Fibroblast of pulmonary artery (primary cell): ENCODE data around the gene SEZ6L2.

Experiments used
- DNase-seq: peaks from one replicate; pipeline ENCODE4 v3.0.0-alpha.2; 2010; ENCODE audit warnings: low read depth
- H3K4me3 ChIP-seq: replicated peaks from 2 replicates; pipeline ENCODE4 v1.5.1; 2011; ENCODE audit warnings: low read depth, mild to moderate bottlenecking, control low read depth, low read length, moderate library complexity
- CTCF ChIP-seq: IDR thresholded peaks from 2 replicates; pipeline ENCODE4 v1.5.1; 2011; ENCODE audit warnings: mild to moderate bottlenecking, control low read depth, low read length, inconsistent platforms; ENCODE audit errors: missing control alignments

SEZ6L2 gene

GRCh38 chr16:29925781-29926710 is 26.7 kb upstream of the SEZ6L2 start, which contains the start of gene KCTD13:
Gene KCTD13 (minus strand): TSS chr16:29926226. CDS start chr16:29926033, 193 bp downstream.
- peak within 1 kb of the TSS; percentile 81 for H3K4me3 ChIP-seq
- TF ChIP-seq CTCF, result no peak
- DNase-seq, result peak; percentile 80

GRCh38 chr16:29925105-29925756 is 25.9 kb upstream of the SEZ6L2 start:
- H3K4me3 ChIP-seq, result peak overlapping the region; percentile 81
- DNase-seq, result no peak
- TF ChIP-seq CTCF, result no peak

GRCh38 chr16:29922986-29923501 is 23.7 kb upstream of the SEZ6L2 start:
- H3K4me3 ChIP-seq, result no peak overlapping the region
- DNase-seq, result no peak
- no peak for TF ChIP-seq CTCF

- no peak for TF ChIP-seq CTCF
- DNase-seq, result no peak
- no peak overlapping the region for H3K4me3 ChIP-seq
Observed at GRCh38 chr16:29922326-29922725, 23.0 kb upstream of the SEZ6L2 start.

DNA sequence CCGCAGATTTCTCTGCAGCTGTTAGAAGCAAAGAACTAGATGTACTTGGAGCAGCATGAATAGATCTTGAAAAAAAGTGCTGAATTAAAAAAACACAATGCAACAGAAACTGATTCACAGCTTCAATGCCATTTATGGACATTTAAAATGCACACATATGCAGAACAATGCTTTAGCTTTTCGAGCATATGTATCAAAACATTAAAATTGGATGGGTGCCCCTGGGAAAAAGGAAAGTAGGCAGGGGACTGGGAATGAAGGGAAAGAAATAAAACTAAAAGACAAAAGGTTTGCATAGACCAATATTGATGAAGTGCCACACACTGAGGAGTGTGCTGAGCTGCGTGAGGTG is 21.7 kb upstream of the SEZ6L2 start:
- no peak overlapping the region for H3K4me3 ChIP-seq
- no peak for TF ChIP-seq CTCF
- DNase-seq, result no peak

GRCh38 chr16:29920288-29921033 is 21.1 kb upstream of the SEZ6L2 start:
- H3K4me3 ChIP-seq, result no peak overlapping the region
- no peak for TF ChIP-seq CTCF
- no peak for DNase-seq
